Stimulated activated CD4-positive, alpha-beta T cell treated with anti-CD3 and anti-CD28 coated beads, Interleukin-1b, Interleukin-23, amount 100 ng/mL, for 1 hour (primary cell): Measurements from ENCODE around the gene FDXACB1.
"Not testable (repeated sequence)": the region's sequence is repeated elsewhere in the genome, so short reads cannot be mapped to it uniquely, and the experiment has no call there.

Source experiments
- DNase-seq, 2 donors: peaks; one replicate each; pipeline ENCODE4 v3.0.0-alpha.2; 2020; ENCODE audit warnings: low read depth in 2 of 2

FDXACB1 gene

DNA sequence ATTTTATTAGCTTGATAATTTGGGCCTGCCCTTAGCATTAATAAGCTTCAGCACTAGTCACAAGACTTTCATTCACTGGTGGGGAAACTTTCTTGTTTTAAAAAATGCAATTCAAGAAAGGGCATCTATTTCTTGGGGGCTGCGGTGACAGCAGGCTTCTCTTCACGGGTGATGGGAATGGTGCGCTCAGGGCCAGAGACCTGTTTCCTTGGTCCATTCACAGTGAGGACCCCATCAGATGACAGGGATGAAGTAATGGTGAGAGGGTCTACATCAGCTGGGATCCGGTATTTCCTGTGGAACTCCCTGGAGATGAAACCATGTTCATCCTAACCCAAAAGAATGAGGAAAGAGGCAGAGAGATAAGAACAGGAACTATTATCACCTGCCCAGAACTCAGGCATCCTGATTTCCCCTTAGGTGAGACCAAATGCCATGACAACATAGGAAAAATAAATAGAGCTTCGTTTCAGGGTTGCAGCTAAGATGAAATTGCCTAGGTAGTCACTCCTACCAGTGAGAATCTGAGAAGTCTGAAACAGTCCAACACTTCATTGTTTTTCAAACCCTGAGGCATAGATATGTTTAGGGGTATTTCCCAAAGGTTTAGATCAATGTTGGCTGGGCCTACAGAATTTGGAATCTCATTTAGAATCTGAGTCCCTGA is 29.8 kb upstream of the FDXACB1 start:
- no peak for DNase-seq

DNA sequence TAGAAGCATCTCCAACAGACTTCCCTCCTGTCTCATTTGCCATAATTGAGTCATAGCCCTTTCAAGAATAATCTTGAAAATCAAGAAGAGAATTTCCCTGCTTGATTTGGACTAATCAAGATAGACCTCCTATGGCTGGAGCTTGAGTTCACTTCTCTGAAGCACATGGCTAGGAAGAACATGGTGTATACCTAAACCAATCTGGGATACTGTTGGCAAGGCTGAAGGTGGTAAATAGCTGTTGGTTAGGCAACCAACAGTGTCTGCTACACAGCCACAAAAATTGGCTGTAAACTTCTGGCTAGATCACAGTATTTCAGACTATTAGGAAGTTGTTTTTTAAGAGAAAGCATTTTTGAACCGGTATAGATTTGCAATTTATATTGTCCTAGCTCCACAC is 27.7 kb upstream of the FDXACB1 start:
- no peak for DNase-seq

DNA sequence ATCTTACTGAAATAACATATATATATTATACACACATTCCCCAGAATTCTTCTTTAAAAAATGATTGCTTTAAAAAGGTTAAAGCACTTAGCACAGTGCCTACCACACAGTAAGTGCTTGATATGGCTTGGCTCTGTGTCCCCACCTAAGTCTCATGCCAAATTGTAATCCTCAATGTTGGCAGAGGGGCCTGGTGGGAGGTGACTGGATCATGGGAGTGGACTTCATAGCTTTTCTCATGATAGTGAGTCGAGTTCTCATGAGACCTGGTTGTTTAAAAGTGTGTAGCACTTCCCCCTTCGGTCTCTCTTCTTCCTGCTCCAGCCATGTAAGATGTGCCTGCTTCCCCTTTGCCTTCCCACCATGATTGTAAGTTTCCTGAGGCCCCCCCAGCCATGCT is 26.4 kb upstream of the FDXACB1 start:
- DNase-seq = no peak

DNA sequence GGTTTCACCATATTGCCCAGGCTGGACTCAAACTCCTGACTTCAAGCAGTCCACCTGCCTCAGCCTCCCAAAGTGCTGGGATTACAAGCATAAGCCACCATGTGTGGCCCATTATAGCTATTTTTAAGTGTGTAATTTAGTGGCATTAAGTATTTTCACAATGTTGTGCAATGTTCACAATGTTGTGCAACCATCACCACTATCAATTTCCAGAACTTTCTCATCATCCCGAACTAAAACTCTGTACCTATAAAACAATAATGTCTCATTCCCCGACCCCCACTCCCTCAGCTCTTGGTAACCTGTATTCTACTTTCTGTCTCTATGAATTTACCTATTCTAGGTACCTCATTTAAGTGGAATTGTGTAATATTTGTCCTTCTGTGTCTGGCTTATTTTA is 7.9 kb upstream of the FDXACB1 start:
- DNase-seq = no peak

GRCh38 chr11:111886032-111886431 is 7.1 kb upstream of the FDXACB1 start:
- DNase-seq = no peak

GRCh38 chr11:111885053-111885452 is 6.1 kb upstream of the FDXACB1 start:
- DNase-seq = not testable (repeated sequence)

GRCh38 chr11:111882202-111882601 is 3.2 kb upstream of the FDXACB1 start:
- no peak for DNase-seq

GRCh38 chr11:111879637-111879960 is 634 bp upstream of the FDXACB1 start:
- no peak for DNase-seq

- no peak for DNase-seq
Measured at GRCh38 chr11:111878385-111878848, 548 bp downstream of the FDXACB1 start.

- no peak for DNase-seq
Measured at GRCh38 chr11:111871693-111872161, 7.2 kb downstream of the FDXACB1 start.

DNA sequence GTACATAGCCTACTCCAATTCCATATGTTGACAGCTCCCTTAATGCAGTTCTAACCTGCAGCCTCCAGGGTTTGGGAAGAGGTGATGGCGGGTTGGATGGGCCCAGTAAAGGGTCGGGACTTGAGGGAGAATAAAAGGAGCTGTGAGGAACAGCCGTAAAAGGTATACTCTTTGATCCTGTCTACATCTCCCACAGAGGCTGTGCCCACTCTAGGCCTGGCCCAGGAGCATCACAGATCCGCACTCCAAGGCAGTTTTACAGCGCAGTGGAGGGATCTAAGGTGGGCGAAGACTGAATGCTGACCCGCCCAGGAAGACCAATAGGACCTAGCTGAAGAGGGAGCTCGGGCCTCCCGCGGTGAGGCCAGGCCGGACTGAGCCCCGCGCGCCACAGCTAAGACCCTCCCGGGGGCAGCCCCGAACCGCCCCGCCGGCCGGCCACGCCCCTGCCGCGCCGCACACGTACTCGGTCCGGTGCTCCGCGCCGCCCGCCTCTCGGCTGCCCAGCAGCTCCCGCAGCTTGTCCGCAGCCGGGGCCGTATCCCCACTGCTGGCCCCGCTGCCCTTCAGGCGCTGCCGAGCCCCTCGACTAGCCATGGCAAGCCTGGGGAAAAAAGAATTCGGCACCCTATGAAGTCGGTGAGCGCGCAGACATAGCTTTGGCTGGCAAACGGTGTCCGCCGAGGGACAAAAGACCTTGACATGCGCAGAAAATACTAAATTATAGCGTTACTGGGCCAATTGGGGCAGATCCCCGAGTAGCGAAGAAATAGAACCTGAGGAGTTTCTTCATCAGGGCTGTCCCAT is 7.9 kb downstream of the FDXACB1 start, which contains the start of gene ALG9:
TSS of gene ALG9 (minus strand) at position 696 of the 807 bp plus-strand sequence. CDS start at position 597, 99 bp downstream.
- DNase-seq = peak; percentile 66 to 94

- no peak for DNase-seq
Measured at GRCh38 chr11:111870522-111870885, 8.5 kb downstream of the FDXACB1 start.

DNA sequence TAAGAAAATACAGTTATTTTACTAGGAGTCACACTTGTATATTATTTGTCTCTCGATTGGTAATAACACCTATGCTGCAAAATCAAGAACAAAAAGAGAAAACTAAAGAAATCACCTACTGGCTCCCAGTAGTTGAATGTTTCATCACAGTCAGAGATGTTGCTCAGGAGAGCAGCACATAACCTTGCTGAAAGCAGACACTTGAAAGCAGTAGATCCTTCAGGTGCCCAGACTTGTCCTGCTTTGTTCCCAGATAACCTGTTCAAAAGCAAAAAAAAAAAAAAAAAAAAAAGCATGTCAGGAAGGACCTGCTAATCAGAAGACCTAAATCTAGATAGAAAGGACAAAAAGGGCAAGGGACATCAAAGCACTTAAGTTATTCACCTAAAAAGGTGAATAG is 8.9 kb downstream of the FDXACB1 start:
- DNase-seq = no peak

GRCh38 chr11:111860257-111860656 is 18.7 kb downstream of the FDXACB1 start:
- DNase-seq = no peak

GRCh38 chr11:111855506-111855905 is 23.5 kb downstream of the FDXACB1 start:
- no peak for DNase-seq

DNA sequence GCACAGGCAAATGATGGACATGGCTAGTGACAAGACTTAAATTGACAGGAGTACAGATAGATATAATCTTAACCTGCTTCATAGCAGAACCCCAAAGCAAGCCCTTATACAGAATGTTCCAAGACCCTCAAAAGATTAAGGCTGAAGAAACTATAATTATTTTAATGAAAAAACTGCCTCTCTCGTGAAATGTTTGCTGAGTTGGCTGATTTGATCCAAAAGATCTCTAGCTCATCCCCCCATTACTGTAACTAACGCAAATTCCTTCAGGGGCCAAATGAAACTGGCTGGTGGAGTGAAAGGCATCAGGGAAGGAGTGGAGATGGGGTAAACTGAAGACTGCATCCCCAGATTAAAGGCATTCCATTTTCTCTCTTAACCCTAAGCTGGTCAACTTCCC is 26.9 kb downstream of the FDXACB1 start:
- no peak for DNase-seq

GRCh38 chr11:111851636-111852035 is 27.3 kb downstream of the FDXACB1 start:
- DNase-seq = no peak

GRCh38 chr11:111851067-111851466 is 27.9 kb downstream of the FDXACB1 start:
- no peak for DNase-seq

GRCh38 chr11:111849631-111850030 is 29.3 kb downstream of the FDXACB1 start:
- DNase-seq = no peak

DNA sequence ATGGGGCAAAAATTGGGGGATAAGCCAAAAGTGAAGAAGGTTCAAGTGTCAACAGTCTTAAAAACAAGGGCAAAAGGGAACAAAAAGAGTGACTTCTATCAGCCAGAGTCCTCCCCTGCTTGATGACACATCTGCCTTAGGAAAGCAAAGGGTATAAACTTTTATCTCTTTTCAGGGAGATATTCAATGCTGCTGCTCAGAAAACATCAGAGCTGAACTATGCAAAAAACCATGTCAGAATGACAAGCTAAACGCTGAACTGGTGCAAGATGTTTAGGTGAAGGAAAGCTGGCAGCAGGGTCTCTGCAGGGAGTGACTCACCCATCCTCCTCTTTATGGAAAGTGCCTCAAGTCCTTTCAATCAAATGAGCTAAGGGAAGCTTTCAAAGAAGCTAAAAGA is 32.3 kb downstream of the FDXACB1 start:
- DNase-seq = no peak

DNA sequence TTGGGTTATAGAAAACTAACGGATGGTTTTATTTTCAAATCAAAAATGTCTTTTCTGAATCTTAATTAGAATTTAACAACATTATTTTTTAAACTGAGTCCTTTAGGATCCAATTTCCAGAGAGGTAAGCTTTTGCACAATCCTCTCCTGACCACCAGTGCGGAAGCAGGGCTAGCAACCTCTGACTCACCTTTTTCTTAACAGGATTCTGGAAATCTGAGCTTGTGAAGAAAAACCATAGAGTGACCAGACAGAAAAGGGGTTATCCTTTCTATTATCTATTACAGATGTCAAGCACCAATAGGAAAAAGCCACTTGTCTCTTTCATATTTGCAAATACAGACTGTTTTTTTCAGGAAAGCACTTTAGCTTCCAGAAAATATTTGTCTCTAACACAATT is 32.9 kb downstream of the FDXACB1 start:
- DNase-seq = no peak

- no peak for DNase-seq
Measured at GRCh38 chr11:111845276-111846028, 33.5 kb downstream of the FDXACB1 start.
